HCT116 (cell line): ENCODE measurements around the gene MRPS18C. TPM values are rescaled to one million over a fixed set of nuclear protein-coding genes. Genes with fewer than 3 reads are reported as not detected.

ENCODE experiments used
- ATAC-seq: fragments of 200-7000 bp; cut with Tn5 transposase; 2 replicates; pipeline ENCODE4 v1.9.1; 2020; ENCODE audit warnings: mild to moderate bottlenecking, moderate library complexity
- BruUV-seq: library from RNA; stranded (reverse); fragments of 400-500 nt; replicated peaks from 2 replicates; lab custom pipeline; 2021; lab: Mats Ljungman, UMichigan
- CTCF ChIA-PET: fragments of 300-600 bp; sonication (Branson Sonifier 250); formaldehyde crosslinking; loops from one replicate; lab custom pipeline; 2021; ENCODE audit warnings: antibody characterized with exemption; lab: Charles Lee
- POLR2A ChIA-PET: fragments of 300-600, 350-600 bp; sonication (Branson Sonifier 250); formaldehyde crosslinking; loops from one replicate; lab custom pipeline; 2021; ENCODE audit warnings: antibody characterized with exemption; lab: Charles Lee
- RAD21 ChIA-PET, 2 experiments: fragments of 300-600 bp; sonication (Branson Sonifier 250); formaldehyde crosslinking; loops; one replicate each; lab custom pipeline; 2023; ENCODE audit warnings: low total read pairs in 2 of 2; ENCODE audit not compliant: uncharacterized antibody in 2 of 2, unreplicated experiment in 2 of 2, low non-redundant PET in 1 of 2; lab: Charles Lee
- DNase-seq: peaks from one replicate; pipeline ENCODE4 v3.0.0-alpha.2; 2010; ENCODE audit warnings: low read depth, low spot score
- H2AFZ ChIP-seq: fragments of 200-600 bp; shearing (Covaris generic), sonication (generic); 2 replicates; pipeline ENCODE4 v1.6.1; 2017; ENCODE audit warnings: low read depth, mixed run types, mixed read lengths, antibody characterized with exemption, low read length; ENCODE audit not compliant: poor library complexity, severe bottlenecking
- H3K27ac ChIP-seq: 2 replicates; pipeline ENCODE4 v1.5.1; 2012; ENCODE audit warnings: low read depth, low read length
- H3K27me3 ChIP-seq: fragments of 200-600 bp; sonication (generic); 2 replicates; pipeline ENCODE4 v1.6.1; 2016; ENCODE audit warnings: mixed run types, low read length, mixed read lengths; ENCODE audit not compliant: insufficient read depth
- H3K36me3 ChIP-seq, 2 experiments: fragments of 200-500 bp in 1 of 2; fragments of 200-600 bp in 1 of 2; sonication (Bioruptor generic) in 1 of 2; sonication (generic) in 1 of 2; 2 replicates each; pipeline versions ENCODE4 v1.5.1 to v1.6.1; 2014 to 2016; ENCODE audit warnings: low read length in 2 of 2, inconsistent platforms in 1 of 2, mixed read lengths in 1 of 2, mixed run types in 1 of 2; ENCODE audit not compliant: insufficient read depth in 2 of 2, control insufficient read depth in 1 of 2
- H3K4me1 ChIP-seq, 2 experiments: fragments of 200-600 bp in 1 of 2; sonication (generic) in 1 of 2; 2 replicates each; pipeline versions ENCODE4 v1.5.1 to v1.6.1; 2012 to 2017; ENCODE audit warnings: low read length in 2 of 2, inconsistent platforms in 1 of 2, mild to moderate bottlenecking in 1 of 2, mixed read lengths in 1 of 2, mixed run types in 1 of 2, moderate library complexity in 1 of 2; ENCODE audit not compliant: insufficient read depth in 2 of 2, control insufficient read depth in 1 of 2
- H3K4me2 ChIP-seq: fragments of 200-600 bp; sonication (generic); 2 replicates; pipeline ENCODE4 v1.6.1; 2017; ENCODE audit warnings: mixed run types, low read length, mixed read lengths
- H3K4me3 ChIP-seq, 2 experiments: fragments of 200-600 bp in 1 of 2; sonication (generic) in 1 of 2; replicated peaks in 1 of 2; 2 replicates each; pipeline ENCODE4 v1.5.1; 2011 to 2016; ENCODE audit warnings: low read length in 2 of 2, control low read depth in 1 of 2, low read depth in 1 of 2, mild to moderate bottlenecking in 1 of 2, mixed read lengths in 1 of 2, mixed run types in 1 of 2
- H3K79me2 ChIP-seq: fragments of 200-600 bp; sonication (generic); 2 replicates; pipeline ENCODE4 v1.6.1; 2017; ENCODE audit warnings: mild to moderate bottlenecking, mixed run types, low read length, moderate library complexity, mixed read lengths; ENCODE audit not compliant: insufficient read depth
- H3K9ac ChIP-seq: fragments of 200-600 bp; sonication (generic); 2 replicates; pipeline ENCODE4 v1.6.1; 2016; ENCODE audit warnings: low read length, mixed read lengths
- H3K9me2 ChIP-seq: fragments of 200-600 bp; sonication (generic), shearing (Covaris generic); 2 replicates; pipeline ENCODE4 v1.6.1; 2017; ENCODE audit warnings: mixed run types, mild to moderate bottlenecking, moderate library complexity; ENCODE audit not compliant: insufficient read depth
- H3K9me3 ChIP-seq, 2 experiments: fragments of 200-500 bp in 1 of 2; fragments of 200-600 bp in 1 of 2; sonication (Bioruptor generic) in 1 of 2; sonication (generic) in 1 of 2; 2 replicates each; pipeline ENCODE4 v1.6.1; 2014 to 2017; ENCODE audit warnings: low read length in 2 of 2, mixed read lengths in 2 of 2, inconsistent platforms in 1 of 2, low read depth in 1 of 2, mild to moderate bottlenecking in 1 of 2, mixed run types in 1 of 2, moderate library complexity in 1 of 2; ENCODE audit not compliant: control insufficient read depth in 1 of 2, insufficient read depth in 1 of 2
- H4K20me1 ChIP-seq: fragments of 200-600 bp; sonication (generic), shearing (Covaris generic); 2 replicates; pipeline ENCODE4 v1.6.1; 2017; ENCODE audit warnings: mixed run types, mild to moderate bottlenecking, moderate library complexity; ENCODE audit not compliant: insufficient read depth
- CBX3 ChIP-seq: IDR thresholded peaks from 2 replicates; pipeline ENCODE4 v1.6.1; 2012; ENCODE audit warnings: low read depth
- EGR1 ChIP-seq: IDR thresholded peaks from 2 replicates; pipeline ENCODE4 v1.6.1; 2012; ENCODE audit warnings: low read depth
- ELF1 ChIP-seq: IDR thresholded peaks from 2 replicates; pipeline ENCODE4 v1.6.1; 2012; ENCODE audit warnings: low read depth, borderline replicate concordance
- POLR2A ChIP-seq: IDR thresholded peaks from 2 replicates; pipeline ENCODE4 v1.7.0; 2011; ENCODE audit warnings: borderline replicate concordance; ENCODE audit not compliant: insufficient read depth, insufficient read length; ENCODE audit errors: extremely low read depth
- POLR2AphosphoS5 ChIP-seq: IDR thresholded peaks from 2 replicates; pipeline ENCODE4 v1.6.1; 2011; ENCODE audit warnings: mild to moderate bottlenecking, low read depth, low read length, moderate library complexity
- SIN3A ChIP-seq: IDR thresholded peaks from 2 replicates; pipeline ENCODE4 v1.6.1; 2012; ENCODE audit warnings: low read depth
- YY1 ChIP-seq: IDR thresholded peaks from 2 replicates; pipeline ENCODE4 v1.6.1; 2011; ENCODE audit warnings: low read length, low read depth, moderate library complexity, mild to moderate bottlenecking; ENCODE audit not compliant: insufficient replicate concordance; ENCODE audit errors: extremely low read depth
- ZFX ChIP-seq: fragments of 450-650 bp; IDR thresholded peaks from 2 replicates; pipeline ENCODE4 v1.6.1; 2017
- ZNF274 ChIP-seq: fragments of 200-500 bp; sonication (Bioruptor generic); IDR thresholded peaks from 2 replicates; pipeline ENCODE4 v1.6.1; 2014; ENCODE audit warnings: mild to moderate bottlenecking, low read depth, low read length, inconsistent platforms
- intact Hi-C: fragments of 100-400 bp; cut with micrococcal nuclease; formaldehyde crosslinking; loops from 2 replicates; pipeline ENCODE4 v1.10.0; 2022
- total RNA-seq: library from RNA; stranded (reverse); gene quantifications from one replicate; pipeline ENCODE4 v1.2.1, GENCODE V29; 2021; ENCODE audit not compliant: unreplicated experiment
- TF ChIP-seq, protein P1 (sequence below): IDR thresholded peaks from 2 replicates; pipeline ENCODE4 v1.6.1; 2012

MRPS18C gene
- total RNA-seq, 1 experiment from 2014 or later: 59.1 TPM

DNA sequence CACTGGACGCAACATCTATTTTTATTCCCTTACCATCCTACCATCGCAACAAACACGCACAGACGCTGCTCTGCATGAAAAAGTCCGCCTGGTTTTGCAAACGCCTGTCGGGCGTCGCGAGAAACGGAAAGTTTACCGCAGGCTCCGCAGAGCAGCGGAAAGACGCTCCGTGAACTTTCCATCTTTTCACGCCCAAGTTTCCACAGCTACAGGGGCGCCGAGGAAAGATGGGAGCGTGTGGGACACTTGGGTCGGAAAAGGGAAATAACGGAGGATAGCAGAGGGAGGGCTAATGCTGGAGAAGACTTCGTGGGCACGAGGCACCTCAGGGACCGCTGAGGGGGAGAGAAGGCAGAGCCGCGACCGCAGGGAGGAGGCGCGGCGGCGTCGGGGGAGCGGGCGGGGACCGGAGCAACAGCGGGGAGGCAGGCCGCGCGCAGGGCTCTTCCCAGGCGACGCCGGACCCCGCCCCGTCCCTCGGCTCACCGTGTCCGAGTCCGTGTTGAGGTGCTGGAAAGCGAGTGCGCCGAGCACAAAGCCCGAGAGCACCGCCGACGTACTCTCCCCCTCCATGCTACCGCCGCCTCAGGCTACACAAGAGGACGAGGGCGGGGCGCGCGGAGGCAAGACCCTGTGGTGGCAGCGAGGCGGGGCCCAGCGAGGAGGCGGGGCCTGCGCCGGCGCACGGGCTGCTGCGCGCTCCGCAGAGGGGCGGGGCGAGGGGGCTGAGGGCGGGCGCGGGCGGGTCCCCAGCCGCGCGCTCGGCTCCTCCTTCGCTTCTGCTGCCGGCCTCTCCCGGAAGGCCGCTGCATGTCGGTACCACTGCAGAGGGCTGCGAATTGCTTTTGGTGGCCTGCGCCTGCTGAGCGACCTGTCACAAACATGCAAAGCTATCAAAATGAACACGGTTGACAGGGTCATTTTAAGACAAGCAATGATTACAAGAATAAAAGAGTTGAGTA lies 28.9 kb downstream of the MRPS18C start, which contains the start of gene ABRAXAS1:
Gene ABRAXAS1 (minus strand): TSS at position 601 of the 962 bp plus-strand sequence. CDS start 28 bp downstream, at position 573.
- no peaks in the 10 kb centered on the region for H4K20me1 ChIP-seq
- no TSS peak for BruUV-seq
- no peaks in the 10 kb centered on the region for H3K27me3 ChIP-seq
- peak within 1 kb of the TSS; percentile 41 for H2AFZ ChIP-seq
- peak; percentile 76 for DNase-seq
- ChIA-PET RAD21 (no interaction called here), POLR2A (no interaction called here), CTCF (no interaction called here)
- no peaks in the 10 kb centered on the region for H3K79me2 ChIP-seq
- no peaks in the 10 kb centered on the region for H3K9me2 ChIP-seq
- H3K27ac ChIP-seq: peak within 1 kb of the TSS; percentile 65
- H3K4me1 ChIP-seq: peaks cover 7 to 16% of the 10 kb centered on the region in 2 experiments; a peak in 3 of 4 replicates
- peak within 1 kb of the TSS; percentile 61 for H3K9ac ChIP-seq
- H3K4me3 ChIP-seq: peak within 1 kb of the TSS; percentile 71 to 80
- intact Hi-C loops: no loop called here
- no peaks in the 10 kb centered on the region for H3K36me3 ChIP-seq
- no peaks in the 10 kb centered on the region for H3K9me3 ChIP-seq
- peak within 1 kb of the TSS; percentile 98 for H3K4me2 ChIP-seq
- ATAC-seq: peak; percentile 95
- TF ChIP-seq SIN3A (peak; percentile 86), POLR2AphosphoS5 (peak; percentile 96), ELF1 (no peak), CBX3 (peak; percentile 73), YY1 (peak; percentile 7), ZNF274 (no peak), EGR1 (0 out of 2 replicates have a peak, but pooled peaks have one; percentile 24), POLR2A (peak; percentile 27), ZFX (peak; percentile 38; the same call in 1 of the 2 replicates)
- TF ChIP-seq, protein P1, sequence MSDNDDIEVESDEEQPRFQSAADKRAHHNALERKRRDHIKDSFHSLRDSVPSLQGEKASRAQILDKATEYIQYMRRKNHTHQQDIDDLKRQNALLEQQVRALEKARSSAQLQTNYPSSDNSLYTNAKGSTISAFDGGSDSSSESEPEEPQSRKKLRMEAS: peak; percentile 94
